Right renal cortex interstitium (tissue), 3 donors: ENCODE results near the gene MBP. TPM values are rescaled to one million over a fixed set of nuclear protein-coding genes. Genes with fewer than 3 reads are reported as not detected.

Source experiments
- DNase-seq, 3 donors: peaks; one replicate each; pipeline ENCODE4 v3.0.0-alpha.2; 2013; ENCODE audit warnings: low read depth in 3 of 3, low spot score in 2 of 3
- polyA plus RNA-seq, 3 donors: library from polyadenylated mRNA; unstranded; fragments of 120-200 nt; gene quantifications; one replicate each; pipeline ENCODE4 v1.2.1, GENCODE V29; 2013; ENCODE audit not compliant: insufficient read length in 3 of 3

MBP gene
- polyA plus RNA-seq, 3 donors = 17.5 to 20.9 (median 17.7) TPM

GRCh38 chr18:77103187-77103850, 29.3 kb downstream of the MBP start:
- DNase-seq = no peak

GRCh38 chr18:77102259-77103040, 30.1 kb downstream of the MBP start:
- no peak for DNase-seq

- DNase-seq = no peak
Observed at GRCh38 chr18:77101410-77102258, 30.9 kb downstream of the MBP start.

- DNase-seq = no peak
Observed at GRCh38 chr18:77100751-77101355, 31.7 kb downstream of the MBP start.

GRCh38 chr18:77099485-77100370, 32.9 kb downstream of the MBP start:
- DNase-seq = no peak

GRCh38 chr18:77098538-77099174, 33.9 kb downstream of the MBP start:
- no peak for DNase-seq

GRCh38 chr18:77098029-77098428, 34.6 kb downstream of the MBP start:
- no peak for DNase-seq

GRCh38 chr18:77096936-77097886, 35.4 kb downstream of the MBP start:
- DNase-seq = no peak

GRCh38 chr18:77095391-77096371, 36.9 kb downstream of the MBP start:
- no peak for DNase-seq

- DNase-seq = no peak
Observed at GRCh38 chr18:77093586-77093985, 39.0 kb downstream of the MBP start.

- DNase-seq = no peak
Observed at GRCh38 chr18:77093067-77093430, 39.5 kb downstream of the MBP start.

GRCh38 chr18:77092104-77093066, 40.2 kb downstream of the MBP start:
- no peak for DNase-seq

GRCh38 chr18:77091366-77091765, 41.2 kb downstream of the MBP start:
- no peak for DNase-seq

GRCh38 chr18:77090546-77091174, 41.9 kb downstream of the MBP start:
- no peak for DNase-seq

- DNase-seq = no peak
Observed at GRCh38 chr18:77089723-77090285, 42.8 kb downstream of the MBP start.
